GM15510 (cell line): ENCODE data around the gene PRKAA2.

ENCODE experiments used
- POLR2A ChIP-seq: IDR thresholded peaks from 3 replicates; pipeline ENCODE4 v1.6.1; 2011; ENCODE audit warnings: borderline replicate concordance; ENCODE audit not compliant: insufficient read length; ENCODE audit errors: extremely low read depth

The PRKAA2 gene

GRCh38 chr1:56754708-56755479 lies 109.8 kb downstream of the PRKAA2 start:
- no peak for TF ChIP-seq POLR2A

- no peak for TF ChIP-seq POLR2A
Measured at GRCh38 chr1:56755911-56756310, 110.8 kb downstream of the PRKAA2 start.

- no peak for TF ChIP-seq POLR2A
Measured at GRCh38 chr1:56758135-56758534, 113.0 kb downstream of the PRKAA2 start.

GRCh38 chr1:56758794-56759193 lies 113.7 kb downstream of the PRKAA2 start:
- TF ChIP-seq POLR2A: no peak
